H1 (cell line): ENCODE results near the gene SLC25A53. TPM values are rescaled to one million over a fixed set of nuclear protein-coding genes. Genes with fewer than 3 reads are reported as not detected.

Experiments used
- CTCF ChIA-PET: fragments of 300-600 bp; sonication (Branson Sonifier 250); formaldehyde crosslinking; loops from one replicate; lab custom pipeline; 2021; ENCODE audit not compliant: partially characterized antibody; lab: Charles Lee
- POLR2A ChIA-PET: fragments of 300-600 bp; sonication (Branson Sonifier 250); formaldehyde crosslinking; loops from one replicate; lab custom pipeline; 2021; ENCODE audit warnings: inconsistent platforms; ENCODE audit not compliant: partially characterized antibody; lab: Charles Lee
- DNase-seq, 2 experiments: peaks; one replicate each; pipeline versions ENCODE4 v3.0.0 to v3.0.0-alpha.2; 2010 to 2022; ENCODE audit warnings: low spot score in 2 of 2, low read depth in 1 of 2, mixed read lengths in 1 of 2
- FAIRE-seq: peaks from 2 replicates; lab custom pipeline; 2011; peaks lifted over from hg19 to GRCh38; lab: Jason Lieb, UNC
- H2AFZ ChIP-seq: 2 replicates; pipeline ENCODE4 v1.8.1; 2012; ENCODE audit warnings: low read length, inconsistent platforms
- H2AK5ac ChIP-seq: 2 replicates; pipeline ENCODE4 v1.6.1; 2013; ENCODE audit warnings: low read depth, low read length
- H2BK120ac ChIP-seq: replicated peaks from 2 replicates; pipeline ENCODE3; 2013; ENCODE audit warnings: low read depth, low read length, inconsistent platforms
- H2BK12ac ChIP-seq: 2 replicates; pipeline ENCODE4 v1.6.1; 2013; ENCODE audit warnings: low read depth, low read length
- H2BK15ac ChIP-seq: 2 replicates; pipeline ENCODE4 v1.6.1; 2013; ENCODE audit warnings: low read length
- H2BK20ac ChIP-seq: 2 replicates; pipeline ENCODE4 v1.6.1; 2013; ENCODE audit warnings: low read length
- H2BK5ac ChIP-seq: 2 replicates; pipeline ENCODE4 v1.6.1; 2013; ENCODE audit warnings: low read depth, low read length
- H3K14ac ChIP-seq: 2 replicates; pipeline ENCODE4 v1.6.1; 2013; ENCODE audit warnings: inconsistent platforms; ENCODE audit not compliant: insufficient read length
- H3K18ac ChIP-seq: 2 replicates; pipeline ENCODE4 v1.6.1; 2013; ENCODE audit warnings: low read length; ENCODE audit errors: extremely low read depth
- H3K23ac ChIP-seq: 2 replicates; pipeline ENCODE4 v1.6.1; 2013; ENCODE audit warnings: inconsistent platforms; ENCODE audit not compliant: insufficient read length
- H3K23me2 ChIP-seq: 2 replicates; pipeline ENCODE4 v1.6.1; 2013; ENCODE audit warnings: low read depth, low read length
- H3K27ac ChIP-seq: 2 replicates; pipeline ENCODE4 v1.6.1; 2011; ENCODE audit warnings: low read depth, low read length, inconsistent platforms
- H3K27me3 ChIP-seq, 4 experiments: replicated peaks in 1 of 4; 1 replicate in 1 of 4; 2 replicates in 3 of 4; pipeline versions ENCODE4 v1.6.1 to v1.8.1; 2011 to 2013; ENCODE audit warnings: low read length in 3 of 4, mild to moderate bottlenecking in 3 of 4, inconsistent platforms in 2 of 4, mixed read lengths in 2 of 4, moderate library complexity in 1 of 4; ENCODE audit not compliant: control insufficient read depth in 3 of 4, insufficient read depth in 3 of 4; ENCODE audit errors: extremely low read depth in 1 of 4
- H3K36me3 ChIP-seq, 4 experiments: 2 replicates each; pipeline versions ENCODE4 v1.6.1 to v1.8.1; 2011 to 2013; ENCODE audit warnings: mild to moderate bottlenecking in 4 of 4, low read length in 3 of 4, moderate library complexity in 2 of 4, control low read depth in 1 of 4, inconsistent platforms in 1 of 4; ENCODE audit not compliant: insufficient read depth in 4 of 4, control insufficient read depth in 2 of 4
- H3K4ac ChIP-seq: replicated peaks from 2 replicates; pipeline ENCODE3; 2013; ENCODE audit warnings: low read length, low read depth, mixed read lengths, inconsistent platforms; ENCODE audit not compliant: insufficient read length
- H3K4me1 ChIP-seq, 4 experiments: replicated peaks in 1 of 4; 1 replicate in 1 of 4; 2 replicates in 3 of 4; pipeline versions ENCODE4 v1.6.1 to v1.8.1; 2011 to 2013; ENCODE audit warnings: low read length in 3 of 4, inconsistent platforms in 2 of 4, mixed read lengths in 1 of 4; ENCODE audit not compliant: insufficient read depth in 4 of 4, control insufficient read depth in 3 of 4
- H3K4me2 ChIP-seq, 2 experiments: 2 replicates each; pipeline versions ENCODE4 v1.6.1 to v1.8.1; 2011 to 2013; ENCODE audit warnings: low read depth in 2 of 2, low read length in 2 of 2, control low read depth in 1 of 2, inconsistent platforms in 1 of 2, mild to moderate bottlenecking in 1 of 2; ENCODE audit not compliant: insufficient read depth in 1 of 2
- H3K4me3 ChIP-seq, 4 experiments: fragments of 200-600, 300-600 bp in 1 of 4; sonication (generic), shearing (Covaris generic), sonication (Bioruptor Twin) in 1 of 4; 2 replicates each; pipeline versions ENCODE4 v1.5.1 to v1.8.1; 2011 to 2016; ENCODE audit warnings: low read length in 4 of 4, low read depth in 3 of 4, control low read depth in 2 of 4, inconsistent platforms in 2 of 4, mild to moderate bottlenecking in 2 of 4, mixed read lengths in 1 of 4, moderate library complexity in 1 of 4; ENCODE audit not compliant: insufficient read depth in 2 of 4; ENCODE audit errors: extremely low read depth in 1 of 4
- H3K56ac ChIP-seq: replicated peaks from 2 replicates; pipeline ENCODE3; 2013; ENCODE audit warnings: low read depth, mild to moderate bottlenecking, mixed read lengths, low read length, inconsistent platforms; ENCODE audit not compliant: insufficient read length
- H3K79me1 ChIP-seq: 2 replicates; pipeline ENCODE4 v1.6.1; 2013; ENCODE audit warnings: low read depth, low read length, control low read depth
- H3K79me2 ChIP-seq, 2 experiments: 2 replicates each; pipeline versions ENCODE4 v1.6.1 to v1.8.1; 2012 to 2013; ENCODE audit warnings: low read length in 2 of 2, mild to moderate bottlenecking in 2 of 2, inconsistent platforms in 1 of 2; ENCODE audit not compliant: insufficient read depth in 2 of 2, control insufficient read depth in 1 of 2
- H3K9ac ChIP-seq, 4 experiments: replicated peaks in 1 of 4; 1 replicate in 1 of 4; 2 replicates in 3 of 4; pipeline versions ENCODE4 v1.6.1 to v1.8.1; 2011 to 2013; ENCODE audit warnings: low read depth in 3 of 4, low read length in 3 of 4, control low read depth in 2 of 4, mild to moderate bottlenecking in 2 of 4, moderate library complexity in 2 of 4, inconsistent platforms in 1 of 4; ENCODE audit errors: extremely low read depth in 1 of 4
- H3K9me3 ChIP-seq, 2 experiments: 2 replicates each; pipeline versions ENCODE4 v1.6.1 to v1.8.1; 2012 to 2013; ENCODE audit warnings: mild to moderate bottlenecking in 2 of 2, moderate library complexity in 2 of 2, control low read depth in 1 of 2, inconsistent platforms in 1 of 2, low read depth in 1 of 2, low read length in 1 of 2, mixed read lengths in 1 of 2; ENCODE audit not compliant: insufficient read depth in 2 of 2
- H4K20me1 ChIP-seq, 2 experiments: replicated peaks in 1 of 2; 2 replicates each; pipeline versions ENCODE3 to v1.8.1; 2011 to 2013; ENCODE audit warnings: inconsistent platforms in 2 of 2, low read length in 2 of 2, mild to moderate bottlenecking in 1 of 2; ENCODE audit not compliant: insufficient read depth in 2 of 2, control insufficient read depth in 1 of 2
- H4K5ac ChIP-seq: 2 replicates; pipeline ENCODE4 v1.6.1; 2013; ENCODE audit warnings: low read length, low read depth, mixed read lengths, inconsistent platforms; ENCODE audit not compliant: insufficient read length
- H4K8ac ChIP-seq: 2 replicates; pipeline ENCODE4 v1.8.0; 2013; ENCODE audit warnings: mild to moderate bottlenecking, moderate library complexity, low read length, inconsistent platforms; ENCODE audit not compliant: insufficient read depth; ENCODE audit errors: extremely low read depth
- H4K91ac ChIP-seq: replicated peaks from 2 replicates; pipeline ENCODE3; 2013; ENCODE audit warnings: low read length, mixed read lengths, inconsistent platforms; ENCODE audit not compliant: insufficient read length
- CBX8 ChIP-seq: fragments of 300-800, 300-1000 bp; sonication (generic); IDR thresholded peaks from 2 replicates; pipeline ENCODE4 v1.7.1; 2016; ENCODE audit warnings: low read depth, low read length, borderline replicate concordance
- CTBP2 ChIP-seq: IDR thresholded peaks from 2 replicates; pipeline ENCODE4 v1.7.0; 2011; ENCODE audit warnings: borderline replicate concordance, mild to moderate bottlenecking, moderate library complexity, mixed read lengths, low read length; ENCODE audit not compliant: insufficient read depth, insufficient read length
- KDM5A ChIP-seq: fragments of 200-600 bp; IDR thresholded peaks from 2 replicates; pipeline ENCODE4 v1.7.1; 2012; ENCODE audit warnings: mild to moderate bottlenecking, low read length, inconsistent platforms, mixed read lengths
- MAFK ChIP-seq: IDR thresholded peaks from 2 replicates; pipeline ENCODE4 v1.6.1; 2012; ENCODE audit warnings: low read depth, mild to moderate bottlenecking, improper control_type of control experiment, low read length
- PHF8 ChIP-seq: fragments of 200-600 bp; sonication (generic); conservative IDR thresholded peaks from 2 replicates; pipeline ENCODE4 v1.7.1; 2012; ENCODE audit warnings: low read depth, mild to moderate bottlenecking, inconsistent platforms, low read length, moderate library complexity
- POLR2AphosphoS5 ChIP-seq: IDR thresholded peaks from 2 replicates; pipeline ENCODE4 v1.6.1; 2011; ENCODE audit warnings: low read depth, low read length
- SRF ChIP-seq: IDR thresholded peaks from 2 replicates; pipeline ENCODE4 v1.6.1; 2011; ENCODE audit warnings: mild to moderate bottlenecking, low read depth, low read length, moderate library complexity
- SUZ12 ChIP-seq: fragments of 200-600 bp; sonication (generic); IDR thresholded peaks from 2 replicates; pipeline ENCODE4 v1.6.1; 2012; ENCODE audit warnings: mild to moderate bottlenecking, inconsistent platforms, low read length, moderate library complexity, mixed read lengths
- TBP ChIP-seq: IDR thresholded peaks from 2 replicates; pipeline ENCODE4 v1.6.1; 2011; ENCODE audit warnings: low read depth, low read length, improper control_type of control experiment
- YY1 ChIP-seq: IDR thresholded peaks from 2 replicates; pipeline ENCODE4 v1.6.1; 2011; ENCODE audit warnings: low read depth, mild to moderate bottlenecking, low read length
- WGBS, 2 experiments: shearing (Covaris generic) in 1 of 2; methylation state at CpG; one replicate each; pipeline versions ENCODE4 v1.1.6 to v1.1.7; 2013 to 2015; ENCODE audit warnings: low lambda C conversion rate in 2 of 2, mixed read lengths in 2 of 2, inconsistent platforms in 1 of 2, low coverage in 1 of 2, missing lambda C conversion rate in 1 of 2; ENCODE audit not compliant: insufficient replicate concordance in 2 of 2, insufficient coverage in 1 of 2, insufficient read length in 1 of 2; ENCODE audit errors: extremely low coverage in 1 of 2, missing lambda C conversion rate in 1 of 2; 5-methylcytosine and 5-hydroxymethylcytosine counted together
- polyA plus RNA-seq, 7 experiments: library from polyadenylated mRNA; depleted of rRNA in 3 of 7; stranded (reverse) in 5 of 7; unstranded in 2 of 7; fragments of >200 nt in 5 of 7; fragments of 200-250 nt in 2 of 7; gene quantifications; 1 replicate in 5 of 7; 2 replicates in 1 of 7; 4 replicates in 1 of 7; pipeline versions ENCODE4 v1.2.1 to v1.2.3, GENCODE V29; 2011 to 2013; ENCODE audit warnings: missing spikeins in 2 of 7, mixed read lengths in 2 of 7
- total RNA-seq: library from RNA; stranded (reverse); fragmentation: NEBNext Ultra II Directional; extraction: Animal tissue kit (Norgen Biotek cat#: 25700); gene quantifications from 2 replicates; pipeline ENCODE4 v1.2.1, GENCODE V29; 2021
- TF ChIP-seq, protein P1 (sequence below): IDR thresholded peaks from 2 replicates; pipeline ENCODE4 v1.6.1; 2012; ENCODE audit warnings: inconsistent platforms
- TF ChIP-seq, protein P2 (sequence below), 3 experiments: IDR thresholded peaks; 1 replicate in 2 of 3; 2 replicates in 1 of 3; pipeline versions ENCODE4 v1.5.1 to v1.6.1; 2011; ENCODE audit warnings: low read length in 3 of 3, mild to moderate bottlenecking in 3 of 3, inconsistent platforms in 2 of 3, low read depth in 1 of 3, moderate library complexity in 1 of 3; ENCODE audit not compliant: insufficient read depth in 1 of 3; ENCODE audit errors: control extremely low read depth in 1 of 3

The SLC25A53 gene
- total and polyA plus RNA-seq, 2 of the 8 experiments (the other 6 are each of a cell fraction or from before 2014, with no cell fraction given): 2.4 to 4.2 TPM

DNA sequence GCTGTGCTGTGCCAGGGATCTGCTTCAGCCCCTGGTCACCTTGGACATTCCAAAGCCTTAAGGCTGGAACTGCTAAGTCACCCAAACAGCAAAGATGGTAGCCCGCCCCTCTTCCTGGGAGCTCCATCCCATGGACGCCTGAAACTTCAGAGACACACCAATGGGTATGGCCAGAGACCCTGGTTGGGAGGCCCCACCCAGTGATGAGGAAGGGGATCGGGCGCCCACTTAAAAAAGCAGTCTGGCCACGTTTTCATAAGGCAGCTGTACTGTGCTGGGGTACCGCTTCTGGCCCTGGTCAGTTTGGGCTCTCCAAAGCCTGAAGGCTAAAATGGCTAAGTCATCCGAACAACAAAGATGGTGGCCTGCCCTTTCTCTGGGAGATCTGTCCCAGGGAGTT lies 71.3 kb downstream of the SLC25A53 start:
- no peak overlapping the region for H3K14ac ChIP-seq
- H3K23me2 ChIP-seq: no peaks in the 10 kb centered on the region
- no peak overlapping the region for H2BK120ac ChIP-seq
- no peak for DNase-seq
- H3K4ac ChIP-seq: no peak overlapping the region
- no peak overlapping the region for H3K4me2 ChIP-seq
- H4K5ac ChIP-seq: no peak overlapping the region
- FAIRE-seq: no peak
- no peaks in the 10 kb centered on the region for H3K9me3 ChIP-seq
- WGBS, 2 experiments: 100% methylated on average over 2 of the region's 7 CpGs; no CpG with 5 or more reads in 1 of the 2 experiments
- no peak overlapping the region for H2BK12ac ChIP-seq
- H3K79me1 ChIP-seq: no peaks in the 10 kb centered on the region
- ChIA-PET CTCF (interaction anchor here (1.7 kb wide), 1 partner anchor 15 kb away, joined by 3 read pairs; no protein-coding TSS in a partner anchor), POLR2A (interaction anchor here (1.4 kb wide), 1 partner anchor 27 kb away, joined by 3 read pairs; the partner anchor contains the start of gene ZCCHC18)
- H4K20me1 ChIP-seq: no peaks in the 10 kb centered on the region
- no peak overlapping the region for H4K91ac ChIP-seq
- no peak overlapping the region for H3K18ac ChIP-seq
- H3K23ac ChIP-seq: no peak overlapping the region
- H3K56ac ChIP-seq: no peak overlapping the region
- no peak overlapping the region for H2AFZ ChIP-seq
- H4K8ac ChIP-seq: no peak overlapping the region; the same call in 1 of the 2 replicates
- no peak overlapping the region for H2AK5ac ChIP-seq
- no peaks in the 10 kb centered on the region for H3K79me2 ChIP-seq
- H2BK15ac ChIP-seq: no peak overlapping the region
- H3K27me3 ChIP-seq: no peaks in the 10 kb centered on the region
- no peak overlapping the region for H2BK20ac ChIP-seq
- H3K27ac ChIP-seq: no peak overlapping the region
- no peak overlapping the region for H3K9ac ChIP-seq
- H2BK5ac ChIP-seq: no peak overlapping the region
- H3K36me3 ChIP-seq: no peaks in the 10 kb centered on the region
- no peaks in the 10 kb centered on the region for H3K4me1 ChIP-seq
- no peak overlapping the region for H3K4me3 ChIP-seq
- TF ChIP-seq YY1 (no peak), TBP (no peak), CTBP2 (no peak), SRF (no peak), SUZ12 (no peak), POLR2AphosphoS5 (no peak), MAFK (no peak), KDM5A (no peak), PHF8 (no peak), CBX8 (no peak)
- TF ChIP-seq, protein P1, sequence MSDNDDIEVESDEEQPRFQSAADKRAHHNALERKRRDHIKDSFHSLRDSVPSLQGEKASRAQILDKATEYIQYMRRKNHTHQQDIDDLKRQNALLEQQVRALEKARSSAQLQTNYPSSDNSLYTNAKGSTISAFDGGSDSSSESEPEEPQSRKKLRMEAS: no peak
- TF ChIP-seq, protein P2, sequence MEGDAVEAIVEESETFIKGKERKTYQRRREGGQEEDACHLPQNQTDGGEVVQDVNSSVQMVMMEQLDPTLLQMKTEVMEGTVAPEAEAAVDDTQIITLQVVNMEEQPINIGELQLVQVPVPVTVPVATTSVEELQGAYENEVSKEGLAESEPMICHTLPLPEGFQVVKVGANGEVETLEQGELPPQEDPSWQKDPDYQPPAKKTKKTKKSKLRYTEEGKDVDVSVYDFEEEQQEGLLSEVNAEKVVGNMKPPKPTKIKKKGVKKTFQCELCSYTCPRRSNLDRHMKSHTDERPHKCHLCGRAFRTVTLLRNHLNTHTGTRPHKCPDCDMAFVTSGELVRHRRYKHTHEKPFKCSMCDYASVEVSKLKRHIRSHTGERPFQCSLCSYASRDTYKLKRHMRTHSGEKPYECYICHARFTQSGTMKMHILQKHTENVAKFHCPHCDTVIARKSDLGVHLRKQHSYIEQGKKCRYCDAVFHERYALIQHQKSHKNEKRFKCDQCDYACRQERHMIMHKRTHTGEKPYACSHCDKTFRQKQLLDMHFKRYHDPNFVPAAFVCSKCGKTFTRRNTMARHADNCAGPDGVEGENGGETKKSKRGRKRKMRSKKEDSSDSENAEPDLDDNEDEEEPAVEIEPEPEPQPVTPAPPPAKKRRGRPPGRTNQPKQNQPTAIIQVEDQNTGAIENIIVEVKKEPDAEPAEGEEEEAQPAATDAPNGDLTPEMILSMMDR (IDR thresholded peaks at IDR 0.05; ENCODE audit: control extremely low read depth in 1 of 3, insufficient read depth in 1 of 3, low read depth in 1 of 3, low read length in 3 of 3): no peak
